ENCODE data around the gene ADCY7.
"Not testable (repeated sequence)": the region's sequence is repeated elsewhere in the genome, so short reads cannot be mapped to it uniquely, and the experiment has no call there.

GRCh38 chr16:50345210-50345609 lies 78.9 kb downstream of the ADCY7 start:
- TF ChIP-seq, protein P1, sequence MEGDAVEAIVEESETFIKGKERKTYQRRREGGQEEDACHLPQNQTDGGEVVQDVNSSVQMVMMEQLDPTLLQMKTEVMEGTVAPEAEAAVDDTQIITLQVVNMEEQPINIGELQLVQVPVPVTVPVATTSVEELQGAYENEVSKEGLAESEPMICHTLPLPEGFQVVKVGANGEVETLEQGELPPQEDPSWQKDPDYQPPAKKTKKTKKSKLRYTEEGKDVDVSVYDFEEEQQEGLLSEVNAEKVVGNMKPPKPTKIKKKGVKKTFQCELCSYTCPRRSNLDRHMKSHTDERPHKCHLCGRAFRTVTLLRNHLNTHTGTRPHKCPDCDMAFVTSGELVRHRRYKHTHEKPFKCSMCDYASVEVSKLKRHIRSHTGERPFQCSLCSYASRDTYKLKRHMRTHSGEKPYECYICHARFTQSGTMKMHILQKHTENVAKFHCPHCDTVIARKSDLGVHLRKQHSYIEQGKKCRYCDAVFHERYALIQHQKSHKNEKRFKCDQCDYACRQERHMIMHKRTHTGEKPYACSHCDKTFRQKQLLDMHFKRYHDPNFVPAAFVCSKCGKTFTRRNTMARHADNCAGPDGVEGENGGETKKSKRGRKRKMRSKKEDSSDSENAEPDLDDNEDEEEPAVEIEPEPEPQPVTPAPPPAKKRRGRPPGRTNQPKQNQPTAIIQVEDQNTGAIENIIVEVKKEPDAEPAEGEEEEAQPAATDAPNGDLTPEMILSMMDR (IDR thresholded peaks at IDR 0.05) = not testable (repeated sequence)
- TF ChIP-seq POLR2A (IDR thresholded peaks at IDR 0.05) = not testable (repeated sequence)

All from right lobe of liver (tissue), 4 donors.